NCI-H1930 (cell line): Measurements from ENCODE around the gene TREX2.

ENCODE experiments used
- DNase-seq, 2 experiments: peaks; one replicate each; lab custom pipeline; 2025; lab: John Stamatoyannopoulos, UW

The TREX2 gene

GRCh38 chrX:153475751-153476281, 30.0 kb upstream of the TREX2 start:
- no peak for DNase-seq

GRCh38 chrX:153475271-153475670, 29.4 kb upstream of the TREX2 start:
- no peak for DNase-seq

GRCh38 chrX:153474718-153475117, 28.9 kb upstream of the TREX2 start:
- peak in 1 of 2 experiments; percentile 11 for DNase-seq

GRCh38 chrX:153474266-153474665, 28.4 kb upstream of the TREX2 start:
- no peak for DNase-seq

GRCh38 chrX:153473126-153473525, 27.3 kb upstream of the TREX2 start:
- DNase-seq: no peak

GRCh38 chrX:153471663-153472280, 25.9 kb upstream of the TREX2 start:
- DNase-seq: no peak

- peak; percentile 85 to 86 for DNase-seq
Measured at GRCh38 chrX:153470411-153471363, 24.8 kb upstream of the TREX2 start, which contains the start of gene HAUS7. Gene HAUS7 (minus strand): TSS chrX:153470576. CDS start chrX:153470557, 19 bp downstream.

- no peak for DNase-seq
Measured at GRCh38 chrX:153469811-153470410, 24.1 kb upstream of the TREX2 start.

- no peak for DNase-seq
Measured at GRCh38 chrX:153468008-153468580, 22.2 kb upstream of the TREX2 start.

GRCh38 chrX:153465691-153466380, 20.0 kb upstream of the TREX2 start:
- DNase-seq: no peak

GRCh38 chrX:153464116-153464515, 18.3 kb upstream of the TREX2 start:
- DNase-seq: no peak

- no peak for DNase-seq
Measured at GRCh38 chrX:153463556-153463955, 17.7 kb upstream of the TREX2 start.

GRCh38 chrX:153463031-153463430, 17.2 kb upstream of the TREX2 start:
- DNase-seq: no peak

GRCh38 chrX:153462291-153462690, 16.4 kb upstream of the TREX2 start:
- DNase-seq: no peak

GRCh38 chrX:153460826-153461225, 15.0 kb upstream of the TREX2 start:
- no peak for DNase-seq

GRCh38 chrX:153459986-153460385, 14.1 kb upstream of the TREX2 start:
- no peak for DNase-seq

- DNase-seq: no peak
Measured at GRCh38 chrX:153458476-153458875, 12.6 kb upstream of the TREX2 start.

GRCh38 chrX:153457827-153458466, 12.1 kb upstream of the TREX2 start:
- no peak for DNase-seq

GRCh38 chrX:153457136-153457825, 11.4 kb upstream of the TREX2 start:
- no peak for DNase-seq

- DNase-seq: no peak
Measured at GRCh38 chrX:153456704-153457103, 10.8 kb upstream of the TREX2 start.
